ENCODE results near the gene BTN2A1. TPM values are rescaled to one million over a fixed set of nuclear protein-coding genes. Genes with fewer than 3 reads are reported as not detected.

Gene BTN2A1
- total and polyA plus RNA-seq, 10 of the 15 experiments (the other 5 are each of a cell fraction or from before 2014, with no cell fraction given): 8.2 to 28.0 (median 15.8) TPM

DNA sequence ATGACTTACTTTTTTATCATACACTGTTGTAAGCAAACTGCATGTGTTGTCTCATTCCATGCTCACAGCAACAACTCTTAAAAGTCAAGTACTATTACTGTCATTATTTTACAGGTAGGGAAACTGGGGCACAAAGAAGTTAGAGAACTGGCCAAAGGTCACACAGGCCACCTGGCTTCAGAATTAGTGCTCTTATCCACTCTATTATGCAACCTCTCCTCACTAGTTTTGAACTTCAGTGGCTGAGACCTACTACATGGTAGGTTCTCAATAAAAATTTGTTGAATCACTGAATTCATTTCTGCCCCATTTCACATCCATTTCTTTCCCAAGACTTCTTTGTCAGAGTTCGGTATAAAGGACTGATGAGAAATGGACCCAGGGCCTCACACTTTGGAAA is 19.8 kb upstream of the BTN2A1 start:
- H3K79me2 ChIP-seq (ENCODE audit: control insufficient read depth, insufficient read depth, low read length): peaks cover 12% of the 10 kb centered on the region
- CTCF ChIA-PET: no interaction called here
- peaks cover 5% of the 10 kb centered on the region for H3K4me1 ChIP-seq (ENCODE audit: control insufficient read depth, insufficient read depth, low read length)
- H3K27me3 ChIP-seq (replicated peaks in 1 of 2; ENCODE audit: control insufficient read depth in 2 of 2, insufficient read depth in 2 of 2, low read length in 1 of 2): no peaks in the 10 kb centered on the region
- SMC1A ChIA-PET (ENCODE audit: uncharacterized antibody, unreplicated experiment): interaction anchor here (1.5 to 1.6 kb wide), 2 partner anchors 17 to 92 kb away, joined by 3 to 4 read pairs; no protein-coding TSS in a partner anchor
- no peak overlapping the region for H2AFZ ChIP-seq (ENCODE audit: control insufficient read depth, low read depth, low read length)
- no peak for TF ChIP-seq SRF (IDR thresholded peaks at IDR 0.05; ENCODE audit: low read depth in 2 of 2, low read length in 2 of 2)
- no peak for TF ChIP-seq CHD4 (IDR thresholded peaks at IDR 0.05)
- TF ChIP-seq FOXM1 (IDR thresholded peaks at IDR 0.05; ENCODE audit: low read depth, low read length): no peak
- no peak for TF ChIP-seq RUNX3 (IDR thresholded peaks at IDR 0.05; ENCODE audit: low read length)
- no peak for TF ChIP-seq EP300 (IDR thresholded peaks at IDR 0.05; ENCODE audit: borderline replicate concordance in 1 of 2, control insufficient read depth in 1 of 2, low read depth in 2 of 2, low read length in 2 of 2)
- no peak for TF ChIP-seq MTA2 (IDR thresholded peaks at IDR 0.05; ENCODE audit: low read depth)
- no peak for TF ChIP-seq SIX5 (IDR thresholded peaks at IDR 0.05; ENCODE audit: low read depth, low read length, severe bottlenecking)
- no peak overlapping the region for H3K4me2 ChIP-seq (ENCODE audit: control insufficient read depth, insufficient read depth)
- POLR2A ChIA-PET: interaction anchor here (0.7 to 0.9 kb wide), 2 partner anchors 35 to 101 kb away, joined by 3 to 6 read pairs; no protein-coding TSS in a partner anchor
- ATAC-seq (no peak), FAIRE-seq (no peak), DNase-seq (ENCODE audit: low read depth, low spot score) (no peak)
- no peaks in the 10 kb centered on the region for H4K20me1 ChIP-seq (ENCODE audit: control insufficient read depth, insufficient read depth)
- H3K27ac ChIP-seq (ENCODE audit: control insufficient read depth, insufficient read depth): no peak overlapping the region
- intact Hi-C loops (cut with micrococcal nuclease; ENCODE audit: unreplicated experiment): no loop called here
- peaks cover 1% of the 10 kb centered on the region; the same call in 1 of the 3 replicates for H3K9me3 ChIP-seq (replicated peaks; ENCODE audit: control insufficient read depth, insufficient read depth, low read length)
- no peak overlapping the region for H3K4me3 ChIP-seq
- 94% methylated on average over 1 of the region's 1 CpG for WGBS (ENCODE audit: insufficient coverage, insufficient replicate concordance, low lambda C conversion rate, missing lambda C conversion rate)
- BruUV-seq (replicated peaks): no TSS peak
- RAD21 ChIA-PET (ENCODE audit: unreplicated experiment): no interaction called here
- in situ Hi-C loops (cut with MboI): no loop called here
- no peak overlapping the region for H3K9ac ChIP-seq (ENCODE audit: control insufficient read depth, insufficient read depth, low read length)
- H3K36me3 ChIP-seq (ENCODE audit: control insufficient read depth in 2 of 2, insufficient read depth in 2 of 2, low read length in 1 of 2): no peaks in the 10 kb centered on the region

Measured in GM12878 (cell line).